ENCODE measurements around the gene CEBPZOS. TPM values are rescaled to one million over a fixed set of nuclear protein-coding genes. Genes with fewer than 3 reads are reported as not detected.

The CEBPZOS gene
- total and polyA plus RNA-seq, 9 of the 15 experiments (the other 6 are each of a cell fraction or from before 2014, with no cell fraction given) = 21.7 to 64.8 (median 46.7) TPM

DNA sequence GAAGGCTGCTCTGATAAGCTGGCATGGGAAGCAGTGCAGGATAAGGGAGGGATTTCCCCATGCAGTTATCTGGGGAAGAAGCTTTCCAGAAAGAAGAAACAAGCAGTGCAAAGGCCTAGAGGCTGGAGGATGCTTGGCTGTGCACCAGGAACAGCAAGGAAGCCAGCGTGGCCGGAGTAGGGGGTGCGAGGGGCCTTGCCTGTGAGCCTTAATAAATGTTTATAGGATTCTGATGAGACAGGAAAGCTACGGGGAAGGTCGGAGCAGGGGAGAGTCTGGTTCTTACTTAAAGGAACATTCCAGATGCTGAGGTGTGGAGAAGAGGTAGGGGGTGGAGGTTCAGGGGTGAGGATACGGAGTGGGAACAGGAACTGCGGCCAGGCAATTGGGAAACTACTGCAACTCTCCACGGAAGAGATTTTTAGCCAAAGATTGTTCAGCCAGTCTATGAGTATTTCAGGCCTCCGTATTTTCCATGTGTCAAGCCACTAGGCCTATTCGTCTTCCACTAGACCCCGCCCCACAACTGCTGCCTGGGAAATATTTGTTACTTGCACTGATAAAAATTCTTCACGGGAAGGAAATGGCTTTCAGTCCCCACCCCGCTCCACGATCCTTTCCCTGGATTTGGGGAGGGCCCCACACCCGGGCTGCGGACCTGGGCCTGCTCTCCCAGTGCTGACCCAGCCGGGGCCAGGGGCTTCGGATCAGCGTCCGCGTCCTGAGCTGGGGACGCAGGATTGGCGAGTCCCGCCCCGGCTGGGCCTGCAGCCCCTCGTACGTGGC, 40.0 kb upstream of the CEBPZOS start (continued):
- TF ChIP-seq, protein P1, sequence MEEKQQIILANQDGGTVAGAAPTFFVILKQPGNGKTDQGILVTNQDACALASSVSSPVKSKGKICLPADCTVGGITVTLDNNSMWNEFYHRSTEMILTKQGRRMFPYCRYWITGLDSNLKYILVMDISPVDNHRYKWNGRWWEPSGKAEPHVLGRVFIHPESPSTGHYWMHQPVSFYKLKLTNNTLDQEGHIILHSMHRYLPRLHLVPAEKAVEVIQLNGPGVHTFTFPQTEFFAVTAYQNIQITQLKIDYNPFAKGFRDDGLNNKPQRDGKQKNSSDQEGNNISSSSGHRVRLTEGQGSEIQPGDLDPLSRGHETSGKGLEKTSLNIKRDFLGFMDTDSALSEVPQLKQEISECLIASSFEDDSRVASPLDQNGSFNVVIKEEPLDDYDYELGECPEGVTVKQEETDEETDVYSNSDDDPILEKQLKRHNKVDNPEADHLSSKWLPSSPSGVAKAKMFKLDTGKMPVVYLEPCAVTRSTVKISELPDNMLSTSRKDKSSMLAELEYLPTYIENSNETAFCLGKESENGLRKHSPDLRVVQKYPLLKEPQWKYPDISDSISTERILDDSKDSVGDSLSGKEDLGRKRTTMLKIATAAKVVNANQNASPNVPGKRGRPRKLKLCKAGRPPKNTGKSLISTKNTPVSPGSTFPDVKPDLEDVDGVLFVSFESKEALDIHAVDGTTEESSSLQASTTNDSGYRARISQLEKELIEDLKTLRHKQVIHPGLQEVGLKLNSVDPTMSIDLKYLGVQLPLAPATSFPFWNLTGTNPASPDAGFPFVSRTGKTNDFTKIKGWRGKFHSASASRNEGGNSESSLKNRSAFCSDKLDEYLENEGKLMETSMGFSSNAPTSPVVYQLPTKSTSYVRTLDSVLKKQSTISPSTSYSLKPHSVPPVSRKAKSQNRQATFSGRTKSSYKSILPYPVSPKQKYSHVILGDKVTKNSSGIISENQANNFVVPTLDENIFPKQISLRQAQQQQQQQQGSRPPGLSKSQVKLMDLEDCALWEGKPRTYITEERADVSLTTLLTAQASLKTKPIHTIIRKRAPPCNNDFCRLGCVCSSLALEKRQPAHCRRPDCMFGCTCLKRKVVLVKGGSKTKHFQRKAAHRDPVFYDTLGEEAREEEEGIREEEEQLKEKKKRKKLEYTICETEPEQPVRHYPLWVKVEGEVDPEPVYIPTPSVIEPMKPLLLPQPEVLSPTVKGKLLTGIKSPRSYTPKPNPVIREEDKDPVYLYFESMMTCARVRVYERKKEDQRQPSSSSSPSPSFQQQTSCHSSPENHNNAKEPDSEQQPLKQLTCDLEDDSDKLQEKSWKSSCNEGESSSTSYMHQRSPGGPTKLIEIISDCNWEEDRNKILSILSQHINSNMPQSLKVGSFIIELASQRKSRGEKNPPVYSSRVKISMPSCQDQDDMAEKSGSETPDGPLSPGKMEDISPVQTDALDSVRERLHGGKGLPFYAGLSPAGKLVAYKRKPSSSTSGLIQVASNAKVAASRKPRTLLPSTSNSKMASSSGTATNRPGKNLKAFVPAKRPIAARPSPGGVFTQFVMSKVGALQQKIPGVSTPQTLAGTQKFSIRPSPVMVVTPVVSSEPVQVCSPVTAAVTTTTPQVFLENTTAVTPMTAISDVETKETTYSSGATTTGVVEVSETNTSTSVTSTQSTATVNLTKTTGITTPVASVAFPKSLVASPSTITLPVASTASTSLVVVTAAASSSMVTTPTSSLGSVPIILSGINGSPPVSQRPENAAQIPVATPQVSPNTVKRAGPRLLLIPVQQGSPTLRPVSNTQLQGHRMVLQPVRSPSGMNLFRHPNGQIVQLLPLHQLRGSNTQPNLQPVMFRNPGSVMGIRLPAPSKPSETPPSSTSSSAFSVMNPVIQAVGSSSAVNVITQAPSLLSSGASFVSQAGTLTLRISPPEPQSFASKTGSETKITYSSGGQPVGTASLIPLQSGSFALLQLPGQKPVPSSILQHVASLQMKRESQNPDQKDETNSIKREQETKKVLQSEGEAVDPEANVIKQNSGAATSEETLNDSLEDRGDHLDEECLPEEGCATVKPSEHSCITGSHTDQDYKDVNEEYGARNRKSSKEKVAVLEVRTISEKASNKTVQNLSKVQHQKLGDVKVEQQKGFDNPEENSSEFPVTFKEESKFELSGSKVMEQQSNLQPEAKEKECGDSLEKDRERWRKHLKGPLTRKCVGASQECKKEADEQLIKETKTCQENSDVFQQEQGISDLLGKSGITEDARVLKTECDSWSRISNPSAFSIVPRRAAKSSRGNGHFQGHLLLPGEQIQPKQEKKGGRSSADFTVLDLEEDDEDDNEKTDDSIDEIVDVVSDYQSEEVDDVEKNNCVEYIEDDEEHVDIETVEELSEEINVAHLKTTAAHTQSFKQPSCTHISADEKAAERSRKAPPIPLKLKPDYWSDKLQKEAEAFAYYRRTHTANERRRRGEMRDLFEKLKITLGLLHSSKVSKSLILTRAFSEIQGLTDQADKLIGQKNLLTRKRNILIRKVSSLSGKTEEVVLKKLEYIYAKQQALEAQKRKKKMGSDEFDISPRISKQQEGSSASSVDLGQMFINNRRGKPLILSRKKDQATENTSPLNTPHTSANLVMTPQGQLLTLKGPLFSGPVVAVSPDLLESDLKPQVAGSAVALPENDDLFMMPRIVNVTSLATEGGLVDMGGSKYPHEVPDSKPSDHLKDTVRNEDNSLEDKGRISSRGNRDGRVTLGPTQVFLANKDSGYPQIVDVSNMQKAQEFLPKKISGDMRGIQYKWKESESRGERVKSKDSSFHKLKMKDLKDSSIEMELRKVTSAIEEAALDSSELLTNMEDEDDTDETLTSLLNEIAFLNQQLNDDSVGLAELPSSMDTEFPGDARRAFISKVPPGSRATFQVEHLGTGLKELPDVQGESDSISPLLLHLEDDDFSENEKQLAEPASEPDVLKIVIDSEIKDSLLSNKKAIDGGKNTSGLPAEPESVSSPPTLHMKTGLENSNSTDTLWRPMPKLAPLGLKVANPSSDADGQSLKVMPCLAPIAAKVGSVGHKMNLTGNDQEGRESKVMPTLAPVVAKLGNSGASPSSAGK (IDR thresholded peaks at IDR 0.05) = no peak
- TF ChIP-seq, protein P2, sequence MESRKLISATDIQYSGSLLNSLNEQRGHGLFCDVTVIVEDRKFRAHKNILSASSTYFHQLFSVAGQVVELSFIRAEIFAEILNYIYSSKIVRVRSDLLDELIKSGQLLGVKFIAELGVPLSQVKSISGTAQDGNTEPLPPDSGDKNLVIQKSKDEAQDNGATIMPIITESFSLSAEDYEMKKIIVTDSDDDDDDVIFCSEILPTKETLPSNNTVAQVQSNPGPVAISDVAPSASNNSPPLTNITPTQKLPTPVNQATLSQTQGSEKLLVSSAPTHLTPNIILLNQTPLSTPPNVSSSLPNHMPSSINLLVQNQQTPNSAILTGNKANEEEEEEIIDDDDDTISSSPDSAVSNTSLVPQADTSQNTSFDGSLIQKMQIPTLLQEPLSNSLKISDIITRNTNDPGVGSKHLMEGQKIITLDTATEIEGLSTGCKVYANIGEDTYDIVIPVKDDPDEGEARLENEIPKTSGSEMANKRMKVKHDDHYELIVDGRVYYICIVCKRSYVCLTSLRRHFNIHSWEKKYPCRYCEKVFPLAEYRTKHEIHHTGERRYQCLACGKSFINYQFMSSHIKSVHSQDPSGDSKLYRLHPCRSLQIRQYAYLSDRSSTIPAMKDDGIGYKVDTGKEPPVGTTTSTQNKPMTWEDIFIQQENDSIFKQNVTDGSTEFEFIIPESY (CRISPR knock-in tag; IDR thresholded peaks at IDR 0.05) = no peak
- TF ChIP-seq, protein P3, sequence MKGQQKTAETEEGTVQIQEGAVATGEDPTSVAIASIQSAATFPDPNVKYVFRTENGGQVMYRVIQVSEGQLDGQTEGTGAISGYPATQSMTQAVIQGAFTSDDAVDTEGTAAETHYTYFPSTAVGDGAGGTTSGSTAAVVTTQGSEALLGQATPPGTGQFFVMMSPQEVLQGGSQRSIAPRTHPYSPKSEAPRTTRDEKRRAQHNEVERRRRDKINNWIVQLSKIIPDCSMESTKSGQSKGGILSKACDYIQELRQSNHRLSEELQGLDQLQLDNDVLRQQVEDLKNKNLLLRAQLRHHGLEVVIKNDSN (CRISPR knock-in tag; IDR thresholded peaks at IDR 0.05) = no peak
